Cardiac atrium fibroblast (primary cell): ENCODE results near the gene TLE1. TPM values are rescaled to one million over a fixed set of nuclear protein-coding genes. Genes with fewer than 3 reads are reported as not detected.

Experiments
- total RNA-seq: library from RNA; depleted of rRNA; stranded (reverse); fragments of >200 nt; gene quantifications from 2 replicates; pipeline ENCODE4 v1.2.3, GENCODE V29; 2015

The TLE1 gene
- 8.7 and 10.4 TPM in 2 replicates for total RNA-seq

DNA sequence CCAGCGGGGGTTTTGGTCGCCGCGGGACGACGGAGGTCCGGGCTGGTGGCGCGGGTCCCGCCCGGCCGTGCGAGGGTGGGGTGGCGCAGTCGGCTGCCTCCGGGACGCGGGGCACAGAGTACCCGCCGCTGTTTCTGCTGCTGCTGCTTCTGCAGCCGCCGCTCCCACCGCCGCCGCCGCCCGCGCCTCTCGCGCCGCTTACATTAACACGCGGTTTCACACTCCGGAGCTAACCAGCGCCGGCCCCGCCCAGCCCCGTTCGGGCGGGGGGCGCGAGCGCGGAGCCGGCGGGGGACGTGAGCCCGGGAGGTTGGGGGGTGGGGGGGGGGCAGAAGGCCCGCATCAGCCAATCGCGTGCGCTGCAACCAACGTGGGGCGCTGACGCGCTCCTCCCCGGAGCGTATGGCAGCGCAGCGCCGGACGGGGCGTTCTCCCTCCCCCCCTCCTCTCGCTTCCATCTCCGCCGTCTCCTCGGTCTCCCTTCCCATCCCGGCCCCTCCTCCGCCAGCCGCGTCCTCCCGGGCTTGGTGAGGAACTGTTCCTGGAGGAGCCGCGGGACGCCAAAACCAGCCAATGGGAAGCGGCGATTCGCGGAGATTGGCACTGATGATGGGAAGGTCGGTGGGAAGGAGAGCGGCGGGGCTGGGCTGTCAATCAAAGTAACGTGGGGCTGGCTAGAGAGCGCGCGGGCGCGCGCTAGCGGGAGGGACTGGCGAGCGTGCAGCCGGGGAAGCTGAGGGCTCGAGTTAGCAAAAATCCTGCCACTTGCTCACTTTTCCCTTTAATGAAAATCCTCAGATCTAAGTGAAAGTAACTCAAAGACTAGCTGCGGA, at the start of gene TLE1:
Gene TLE1 (minus strand): TSS at position 205 of the 833 bp plus-strand sequence. CDS start 1,307 bp downstream, outside the sequence.

Other genes with a start within 250 kb of the TLE1 start
- not detected in 2 replicates for gene SPATA31D4, start 238.9 kb upstream of the TLE1 start, total RNA-seq